HepG2 (cell line): Measurements from ENCODE around the gene FAM217B. TPM values are rescaled to one million over a fixed set of nuclear protein-coding genes. Genes with fewer than 3 reads are reported as not detected.

Source experiments
- ASH2L ChIP-seq: fragments of 300-600, 200-600 bp; sonication (generic); IDR thresholded peaks from 2 replicates; pipeline ENCODE4 v1.7.0; 2017; ENCODE audit warnings: low read depth, mild to moderate bottlenecking, moderate library complexity, mixed read lengths, low read length; ENCODE audit not compliant: insufficient read length
- FOXM1 ChIP-seq: sonication (generic); formaldehyde crosslinking; IDR thresholded peaks from 2 replicates; pipeline ENCODE4 v1.5.0; 2020; ENCODE audit warnings: missing genetic modification reagents
- GABPB1 ChIP-seq: IDR thresholded peaks from 2 replicates; pipeline ENCODE4 v1.6.1; 2016; ENCODE audit warnings: mild to moderate bottlenecking, missing genetic modification reagents, moderate library complexity, missing compliant biosample characterization
- GATAD2A ChIP-seq: IDR thresholded peaks from 2 replicates; pipeline ENCODE4 v1.6.1; 2016
- HNRNPLL ChIP-seq: fragments of 200-400 bp; formaldehyde crosslinking; IDR thresholded peaks from 2 replicates; pipeline ENCODE4 v1.6.1; 2017; ENCODE audit warnings: mild to moderate bottlenecking, low read depth, low read length; ENCODE audit not compliant: poor library complexity, severe bottlenecking
- IRF2 ChIP-seq: IDR thresholded peaks from 2 replicates; pipeline ENCODE4 v1.6.1; 2018; ENCODE audit warnings: missing genetic modification reagents, missing compliant biosample characterization
- KDM4B ChIP-seq: sonication (generic); formaldehyde crosslinking; IDR thresholded peaks from 2 replicates; pipeline ENCODE4 v1.4.0; 2020; ENCODE audit warnings: missing genetic modification reagents
- MAF1 ChIP-seq: sonication (generic); formaldehyde crosslinking; IDR thresholded peaks from 2 replicates; pipeline ENCODE4 v1.5.0; 2020; ENCODE audit warnings: missing genetic modification reagents, borderline replicate concordance
- MTF2 ChIP-seq: sonication (generic); formaldehyde crosslinking; IDR thresholded peaks from 2 replicates; pipeline ENCODE4 v1.5.0; 2020; ENCODE audit warnings: missing genetic modification reagents, borderline replicate concordance
- MYC ChIP-seq: sonication (generic); formaldehyde crosslinking; IDR thresholded peaks from 2 replicates; pipeline ENCODE4 v1.9.0; 2021; ENCODE audit warnings: missing genetic modification reagents, borderline replicate concordance
- NRL ChIP-seq: sonication (generic); formaldehyde crosslinking; IDR thresholded peaks from 2 replicates; pipeline ENCODE4 v1.5.0; 2020; ENCODE audit warnings: missing genetic modification reagents, mild to moderate bottlenecking, moderate library complexity, borderline replicate concordance
- TAF1 ChIP-seq: sonication (generic); formaldehyde crosslinking; IDR thresholded peaks from 2 replicates; pipeline ENCODE4 v1.4.0; 2020; ENCODE audit warnings: missing genetic modification reagents
- XRCC5 ChIP-seq: fragments of 200-400 bp; formaldehyde crosslinking; optimal IDR thresholded peaks from 2 replicates; pipeline ENCODE3; 2017; ENCODE audit warnings: mild to moderate bottlenecking, low read length
- ZNF260 ChIP-seq: sonication (generic); formaldehyde crosslinking; IDR thresholded peaks from 2 replicates; pipeline ENCODE4 v1.4.0; 2020; ENCODE audit warnings: missing genetic modification reagents, low read depth, mild to moderate bottlenecking, borderline replicate concordance
- ZNF282 ChIP-seq: fragments of 450-650 bp; IDR thresholded peaks from 2 replicates; pipeline ENCODE4 v1.6.1; 2018; ENCODE audit not compliant: partially characterized antibody
- ZNF562 ChIP-seq: sonication (generic); formaldehyde crosslinking; IDR thresholded peaks from 2 replicates; pipeline ENCODE4 v1.8.0; 2022; ENCODE audit warnings: missing genetic modification reagents, borderline replicate concordance
- ZNF605 ChIP-seq: sonication (generic); formaldehyde crosslinking; IDR thresholded peaks from 2 replicates; pipeline ENCODE4 v1.8.0; 2022; ENCODE audit warnings: mild to moderate bottlenecking, missing genetic modification reagents
- ZNF878 ChIP-seq: sonication (generic); formaldehyde crosslinking; IDR thresholded peaks from 2 replicates; pipeline ENCODE4 v1.8.1; 2023; ENCODE audit warnings: mild to moderate bottlenecking, missing genetic modification reagents, moderate library complexity
- ZSCAN21 ChIP-seq: sonication (generic); formaldehyde crosslinking; IDR thresholded peaks from 2 replicates; pipeline ENCODE4 v1.8.0; 2022; ENCODE audit warnings: mild to moderate bottlenecking, missing genetic modification reagents, moderate library complexity, borderline replicate concordance
- polyA plus RNA-seq, 8 experiments: library from polyadenylated mRNA; depleted of rRNA in 3 of 8; stranded (reverse) in 7 of 8; unstranded in 1 of 8; fragments of >200 nt; fragmentation: Illumina TruSeq in 4 of 8; extraction: Trizol in 4 of 8; gene quantifications; 2 replicates each; pipeline versions ENCODE4 v1.2.1 to v1.2.3, GENCODE V29; 2011 to 2016; ENCODE audit warnings: low read depth in 4 of 8, missing spikeins in 1 of 8, mixed read lengths in 1 of 8; ENCODE audit not compliant: insufficient read depth in 1 of 8
- total RNA-seq, 5 experiments: library from RNA; depleted of rRNA; stranded (reverse); fragments of >200 nt; fragmentation: Illumina TruSeq; extraction: Trizol; gene quantifications; 2 replicates each; pipeline ENCODE4 v1.2.3, GENCODE V29; 2016; ENCODE audit warnings: low read depth in 1 of 5
- TF ChIP-seq, protein P1 (sequence below): sonication (generic); formaldehyde crosslinking; IDR thresholded peaks from 2 replicates; pipeline ENCODE4 v1.5.0; 2020; ENCODE audit warnings: mild to moderate bottlenecking, missing genetic modification reagents, borderline replicate concordance
- TF ChIP-seq, protein P2 (sequence below): IDR thresholded peaks from 2 replicates; pipeline ENCODE4 v1.6.1; 2018; ENCODE audit warnings: missing genetic modification reagents, mild to moderate bottlenecking, missing compliant biosample characterization
- TF ChIP-seq, protein P3 (sequence below): sonication (generic); formaldehyde crosslinking; IDR thresholded peaks from 2 replicates; pipeline ENCODE4 v1.5.0; 2020; ENCODE audit warnings: mild to moderate bottlenecking, missing genetic modification reagents
- TF ChIP-seq, protein P4 (sequence below): sonication (generic); formaldehyde crosslinking; IDR thresholded peaks from 2 replicates; pipeline ENCODE4 v1.5.0; 2020; ENCODE audit warnings: missing genetic modification reagents

The FAM217B gene
- total and polyA plus RNA-seq, 2 of the 13 experiments (the other 11 are each of a cell fraction or from before 2014, with no cell fraction given) = 11.1 to 14.3 TPM

DNA sequence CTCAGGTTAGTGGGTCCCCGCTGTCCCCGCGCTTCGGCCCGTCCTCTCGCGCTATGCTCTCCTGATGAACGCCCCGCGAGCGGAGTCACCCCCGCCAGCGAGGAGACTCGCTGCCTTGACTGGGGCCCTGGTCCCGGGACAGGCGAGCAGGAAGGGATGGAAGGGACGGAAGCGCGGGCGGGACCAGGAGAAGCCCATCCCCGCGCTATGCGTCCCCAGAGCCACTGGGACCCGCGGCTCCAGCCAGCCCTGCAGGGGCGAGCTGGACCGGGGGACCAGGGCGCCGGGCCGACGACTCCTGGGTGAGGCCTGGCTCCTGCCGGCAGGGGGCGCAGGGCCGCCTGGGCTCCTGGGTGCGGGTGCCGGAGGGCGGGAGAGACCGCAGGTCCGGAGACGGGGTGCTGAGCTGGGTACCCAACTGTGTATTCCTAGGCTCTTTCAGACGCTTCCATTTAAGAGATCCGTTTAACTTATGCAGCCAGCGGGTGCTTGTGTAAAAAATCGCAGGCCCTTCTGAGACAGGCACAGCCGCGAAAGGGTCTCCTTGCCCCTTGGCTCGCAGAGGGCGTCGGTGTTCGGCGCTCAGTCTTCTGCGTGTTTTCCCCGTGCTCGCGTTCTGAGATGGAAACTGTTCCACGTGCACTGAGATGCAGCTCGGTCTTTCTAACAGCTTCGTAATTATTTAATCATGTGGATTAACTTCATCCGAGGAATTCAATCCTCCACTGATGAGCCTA lies 6.2 kb upstream of the FAM217B start (continued):
- TF ChIP-seq TAF1 (CRISPR knock-in tag) (no peak), MAF1 (CRISPR knock-in tag) (no peak), GABPB1 (CRISPR knock-in tag) (peak; percentile 71), ZNF878 (CRISPR knock-in tag) (no peak), MTF2 (no peak), HNRNPLL (peak; percentile 29), XRCC5 (peak; percentile 98), MYC (peak; percentile 32; the same call in 1 of the 2 replicates), KDM4B (CRISPR knock-in tag) (no peak), FOXM1 (CRISPR knock-in tag) (no peak), NRL (CRISPR knock-in tag) (peak; percentile 58; the same call in 1 of the 2 replicates), ZNF260 (CRISPR knock-in tag) (no peak), ZNF282 (no peak), GATAD2A (CRISPR knock-in tag) (no peak), ZSCAN21 (peak; percentile 78), IRF2 (CRISPR knock-in tag) (0 out of 2 replicates have a peak, but pooled peaks have one; percentile 25), ZNF562 (CRISPR knock-in tag) (no peak), ASH2L (no peak), ZNF605 (CRISPR knock-in tag) (0 out of 2 replicates have a peak, but pooled peaks have one; percentile 35)
- TF ChIP-seq, protein P1, sequence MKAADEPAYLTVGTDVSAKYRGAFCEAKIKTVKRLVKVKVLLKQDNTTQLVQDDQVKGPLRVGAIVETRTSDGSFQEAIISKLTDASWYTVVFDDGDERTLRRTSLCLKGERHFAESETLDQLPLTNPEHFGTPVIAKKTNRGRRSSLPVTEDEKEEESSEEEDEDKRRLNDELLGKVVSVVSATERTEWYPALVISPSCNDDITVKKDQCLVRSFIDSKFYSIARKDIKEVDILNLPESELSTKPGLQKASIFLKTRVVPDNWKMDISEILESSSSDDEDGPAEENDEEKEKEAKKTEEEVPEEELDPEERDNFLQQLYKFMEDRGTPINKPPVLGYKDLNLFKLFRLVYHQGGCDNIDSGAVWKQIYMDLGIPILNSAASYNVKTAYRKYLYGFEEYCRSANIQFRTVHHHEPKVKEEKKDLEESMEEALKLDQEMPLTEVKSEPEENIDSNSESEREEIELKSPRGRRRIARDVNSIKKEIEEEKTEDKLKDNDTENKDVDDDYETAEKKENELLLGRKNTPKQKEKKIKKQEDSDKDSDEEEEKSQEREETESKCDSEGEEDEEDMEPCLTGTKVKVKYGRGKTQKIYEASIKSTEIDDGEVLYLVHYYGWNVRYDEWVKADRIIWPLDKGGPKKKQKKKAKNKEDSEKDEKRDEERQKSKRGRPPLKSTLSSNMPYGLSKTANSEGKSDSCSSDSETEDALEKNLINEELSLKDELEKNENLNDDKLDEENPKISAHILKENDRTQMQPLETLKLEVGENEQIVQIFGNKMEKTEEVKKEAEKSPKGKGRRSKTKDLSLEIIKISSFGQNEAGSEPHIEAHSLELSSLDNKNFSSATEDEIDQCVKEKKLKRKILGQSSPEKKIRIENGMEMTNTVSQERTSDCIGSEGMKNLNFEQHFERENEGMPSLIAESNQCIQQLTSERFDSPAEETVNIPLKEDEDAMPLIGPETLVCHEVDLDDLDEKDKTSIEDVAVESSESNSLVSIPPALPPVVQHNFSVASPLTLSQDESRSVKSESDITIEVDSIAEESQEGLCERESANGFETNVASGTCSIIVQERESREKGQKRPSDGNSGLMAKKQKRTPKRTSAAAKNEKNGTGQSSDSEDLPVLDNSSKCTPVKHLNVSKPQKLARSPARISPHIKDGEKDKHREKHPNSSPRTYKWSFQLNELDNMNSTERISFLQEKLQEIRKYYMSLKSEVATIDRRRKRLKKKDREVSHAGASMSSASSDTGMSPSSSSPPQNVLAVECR = no peak
- TF ChIP-seq, protein P2, sequence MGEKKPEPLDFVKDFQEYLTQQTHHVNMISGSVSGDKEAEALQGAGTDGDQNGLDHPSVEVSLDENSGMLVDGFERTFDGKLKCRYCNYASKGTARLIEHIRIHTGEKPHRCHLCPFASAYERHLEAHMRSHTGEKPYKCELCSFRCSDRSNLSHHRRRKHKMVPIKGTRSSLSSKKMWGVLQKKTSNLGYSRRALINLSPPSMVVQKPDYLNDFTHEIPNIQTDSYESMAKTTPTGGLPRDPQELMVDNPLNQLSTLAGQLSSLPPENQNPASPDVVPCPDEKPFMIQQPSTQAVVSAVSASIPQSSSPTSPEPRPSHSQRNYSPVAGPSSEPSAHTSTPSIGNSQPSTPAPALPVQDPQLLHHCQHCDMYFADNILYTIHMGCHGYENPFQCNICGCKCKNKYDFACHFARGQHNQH (CRISPR knock-in tag) = no peak
- TF ChIP-seq, protein P3, sequence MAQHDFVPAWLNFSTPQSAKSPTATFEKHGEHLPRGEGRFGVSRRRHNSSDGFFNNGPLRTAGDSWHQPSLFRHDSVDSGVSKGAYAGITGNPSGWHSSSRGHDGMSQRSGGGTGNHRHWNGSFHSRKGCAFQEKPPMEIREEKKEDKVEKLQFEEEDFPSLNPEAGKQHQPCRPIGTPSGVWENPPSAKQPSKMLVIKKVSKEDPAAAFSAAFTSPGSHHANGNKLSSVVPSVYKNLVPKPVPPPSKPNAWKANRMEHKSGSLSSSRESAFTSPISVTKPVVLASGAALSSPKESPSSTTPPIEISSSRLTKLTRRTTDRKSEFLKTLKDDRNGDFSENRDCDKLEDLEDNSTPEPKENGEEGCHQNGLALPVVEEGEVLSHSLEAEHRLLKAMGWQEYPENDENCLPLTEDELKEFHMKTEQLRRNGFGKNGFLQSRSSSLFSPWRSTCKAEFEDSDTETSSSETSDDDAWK (CRISPR knock-in tag) = no peak
- TF ChIP-seq, protein P4, sequence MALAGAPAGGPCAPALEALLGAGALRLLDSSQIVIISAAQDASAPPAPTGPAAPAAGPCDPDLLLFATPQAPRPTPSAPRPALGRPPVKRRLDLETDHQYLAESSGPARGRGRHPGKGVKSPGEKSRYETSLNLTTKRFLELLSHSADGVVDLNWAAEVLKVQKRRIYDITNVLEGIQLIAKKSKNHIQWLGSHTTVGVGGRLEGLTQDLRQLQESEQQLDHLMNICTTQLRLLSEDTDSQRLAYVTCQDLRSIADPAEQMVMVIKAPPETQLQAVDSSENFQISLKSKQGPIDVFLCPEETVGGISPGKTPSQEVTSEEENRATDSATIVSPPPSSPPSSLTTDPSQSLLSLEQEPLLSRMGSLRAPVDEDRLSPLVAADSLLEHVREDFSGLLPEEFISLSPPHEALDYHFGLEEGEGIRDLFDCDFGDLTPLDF (CRISPR knock-in tag) = 0 out of 2 replicates have a peak, but pooled peaks have one; percentile 25
